SK-MEL-5 (cell line): ENCODE measurements around the gene KIF4B. TPM values are rescaled to one million over a fixed set of nuclear protein-coding genes. Genes with fewer than 3 reads are reported as not detected.
"Not testable (repeated sequence)": the region's sequence is repeated elsewhere in the genome, so short reads cannot be mapped to it uniquely, and the experiment has no call there.

Experiments used
- DNase-seq: peaks from one replicate; pipeline ENCODE4 v3.0.0-alpha.2; 2016; ENCODE audit warnings: low read depth, low spot score
- in situ Hi-C: cut with HindIII; loops from 2 replicates; pipeline ENCODE4 v1.10.0; 2016; ENCODE audit warnings: low sequenced_read_pairs, high pct_unique_total_duplicates, low pct_unique_long_range_greater_than_20kb
- polyA plus RNA-seq, 2 experiments: library from polyadenylated mRNA; depleted of rRNA; stranded (reverse); fragments of >200 nt; gene quantifications; 2 replicates each; pipeline ENCODE4 v1.2.3, GENCODE V29; 2015
- total RNA-seq: library from RNA; depleted of rRNA; stranded (reverse); fragments of >200 nt; shearing (Covaris generic); gene quantifications from 2 replicates; pipeline ENCODE4 v1.2.3, GENCODE V29; 2014; rRNA removed

The KIF4B gene
- total RNA-seq, result not detected in 2 replicates
- not detected in 2 replicates for polyA plus RNA-seq (2015; cell fraction: cytosol; rRNA removed)
- polyA plus RNA-seq (2015; cell fraction: nucleus; rRNA removed), result not detected in 2 replicates

GRCh38 chr5:155013526-155013925, at the start of gene KIF4B:
KIF4B (plus strand) TSS chr5:155013755; CDS start chr5:155013860, 105 bp downstream.
- in situ Hi-C loops, result no loop called here
- no peak for DNase-seq

GRCh38 chr5:154966081-154966841, 47.3 kb upstream of the KIF4B start:
- in situ Hi-C loops, result no loop called here
- DNase-seq, result no peak

- no peak for DNase-seq
- in situ Hi-C loops, result no loop called here
These were observed 46.7 kb upstream of the KIF4B start for GRCh38 chr5:154966874-154967273.

- DNase-seq, result peak; percentile 32
- in situ Hi-C loops, result no loop called here
These were observed 46.0 kb upstream of the KIF4B start for GRCh38 chr5:154967421-154968024.

GRCh38 chr5:154968953-154969352, 44.6 kb upstream of the KIF4B start:
- in situ Hi-C loops, result no loop called here
- DNase-seq, result no peak

- peak; percentile 38 for DNase-seq
- in situ Hi-C loops, result no loop called here
These were observed 42.8 kb upstream of the KIF4B start for GRCh38 chr5:154970759-154971158.

- no peak for DNase-seq
- in situ Hi-C loops, result no loop called here
These were observed 42.1 kb upstream of the KIF4B start for GRCh38 chr5:154971501-154971900.

GRCh38 chr5:154972476-154973080, 41.0 kb upstream of the KIF4B start:
- in situ Hi-C loops, result no loop called here
- DNase-seq, result peak; percentile 70

GRCh38 chr5:154976082-154976481, 37.5 kb upstream of the KIF4B start:
- in situ Hi-C loops, DNase-seq: not testable (repeated sequence)

GRCh38 chr5:154977409-154977808, 36.1 kb upstream of the KIF4B start:
- in situ Hi-C loops, result no loop called here
- no peak for DNase-seq

- in situ Hi-C loops, DNase-seq: not testable (repeated sequence)
These were observed 35.3 kb upstream of the KIF4B start for GRCh38 chr5:154978294-154978693.

GRCh38 chr5:154984946-154985516, 28.5 kb upstream of the KIF4B start:
- in situ Hi-C loops, result no loop called here

GRCh38 chr5:154986151-154986550, 27.4 kb upstream of the KIF4B start:
- in situ Hi-C loops, result no loop called here
- no peak for DNase-seq

More at GRCh38 chr5:154984946-154985516, 28.5 kb upstream of the KIF4B start:
- DNase-seq, result no peak

GRCh38 chr5:154989626-154990025, 23.9 kb upstream of the KIF4B start:
- DNase-seq, result no peak
- in situ Hi-C loops, result no loop called here

GRCh38 chr5:154993461-154993860, 20.1 kb upstream of the KIF4B start:
- no peak for DNase-seq
- in situ Hi-C loops, result no loop called here

- in situ Hi-C loops, result no loop called here
- DNase-seq, result peak; percentile 10
These were observed 17.9 kb upstream of the KIF4B start for GRCh38 chr5:154995679-154996078.

- in situ Hi-C loops, result no loop called here
- DNase-seq, result no peak
These were observed 15.8 kb upstream of the KIF4B start for GRCh38 chr5:154997746-154998145.

GRCh38 chr5:154999865-155000264, 13.7 kb upstream of the KIF4B start:
- in situ Hi-C loops, result no loop called here
- DNase-seq, result no peak
